SU-DHL-6 (cell line): ENCODE measurements around the gene RC3H2.

Source experiments
- H2AFZ ChIP-seq: fragments of 200-600 bp; sonication (generic); 2 replicates; pipeline ENCODE4 v1.6.1; 2014; ENCODE audit warnings: low read depth, mild to moderate bottlenecking, moderate library complexity, mixed read lengths, antibody characterized with exemption, low read length; ENCODE audit not compliant: severe bottlenecking
- H3F3A ChIP-seq: fragments of 200-600 bp; shearing (Covaris generic); 2 replicates; pipeline ENCODE4 v1.6.0; 2016; ENCODE audit warnings: antibody characterized with exemption, mild to moderate bottlenecking; ENCODE audit not compliant: insufficient read depth
- H3K27ac ChIP-seq: fragments of 200-600 bp; sonication (generic); 2 replicates; pipeline ENCODE4 v1.5.1; 2016; ENCODE audit warnings: low read depth, mild to moderate bottlenecking, low read length, moderate library complexity, mixed read lengths
- H3K27me3 ChIP-seq: fragments of 200-600 bp; sonication (generic), shearing (Covaris generic); 2 replicates; pipeline ENCODE4 v1.6.0; 2014; ENCODE audit warnings: mild to moderate bottlenecking, low read length
- H3K36me3 ChIP-seq: fragments of 200-600 bp; sonication (generic); 2 replicates; pipeline ENCODE4 v1.6.1; 2014; ENCODE audit warnings: mild to moderate bottlenecking, low read length, mixed read lengths
- H3K4me2 ChIP-seq: fragments of 300-600, 200-600 bp; shearing (Covaris generic), sonication (generic); 2 replicates; pipeline ENCODE4 v1.6.0; 2014; ENCODE audit warnings: low read length, low read depth, mild to moderate bottlenecking; ENCODE audit not compliant: poor library complexity, severe bottlenecking
- H3K4me3 ChIP-seq: fragments of 200-600 bp; sonication (generic); 2 replicates; pipeline ENCODE4 v1.5.1; 2014; ENCODE audit warnings: antibody characterized with exemption, low read length, mild to moderate bottlenecking, mixed read lengths; ENCODE audit not compliant: insufficient read depth, poor library complexity, severe bottlenecking
- H3K79me2 ChIP-seq: fragments of 200-600 bp; sonication (generic); 2 replicates; pipeline ENCODE4 v1.6.1; 2014; ENCODE audit warnings: mild to moderate bottlenecking, low read length, moderate library complexity; ENCODE audit not compliant: insufficient read depth
- H3K9ac ChIP-seq: fragments of 200-600 bp; sonication (generic); 2 replicates; pipeline ENCODE4 v1.7.0; 2014; ENCODE audit warnings: mild to moderate bottlenecking, low read length
- H3K9me2 ChIP-seq: fragments of 200-600 bp; sonication (generic); replicated peaks from 2 replicates; pipeline ENCODE4 v1.6.1; 2014; ENCODE audit warnings: low read length; ENCODE audit not compliant: insufficient read depth
- H3K9me3 ChIP-seq: fragments of 200-600 bp; sonication (generic); 2 replicates; pipeline ENCODE4 v1.6.1; 2014; ENCODE audit warnings: low read length, mixed read lengths; ENCODE audit not compliant: insufficient read depth
- H4K20me1 ChIP-seq: fragments of 200-600 bp; sonication (generic); 2 replicates; pipeline ENCODE4 v1.6.1; 2014; ENCODE audit warnings: low read depth, mild to moderate bottlenecking, antibody characterized with exemption, low read length, moderate library complexity, mixed read lengths
- EZH2phosphoT487 ChIP-seq: fragments of 200-600 bp; sonication (generic), shearing (Covaris generic); conservative IDR thresholded peaks from 2 replicates; pipeline ENCODE4 v1.6.1; 2018; ENCODE audit warnings: mild to moderate bottlenecking, antibody characterized with exemption, low read length, moderate library complexity, mixed read lengths
- TF ChIP-seq, protein P1 (sequence below): fragments of 200-600 bp; sonication (generic); IDR thresholded peaks from one replicate; pipeline ENCODE4 v1.5.1; 2017; ENCODE audit warnings: antibody characterized with exemption, mild to moderate bottlenecking, low read length, moderate library complexity; ENCODE audit not compliant: insufficient read depth, poor library complexity, severe bottlenecking

RC3H2 gene, protein sequence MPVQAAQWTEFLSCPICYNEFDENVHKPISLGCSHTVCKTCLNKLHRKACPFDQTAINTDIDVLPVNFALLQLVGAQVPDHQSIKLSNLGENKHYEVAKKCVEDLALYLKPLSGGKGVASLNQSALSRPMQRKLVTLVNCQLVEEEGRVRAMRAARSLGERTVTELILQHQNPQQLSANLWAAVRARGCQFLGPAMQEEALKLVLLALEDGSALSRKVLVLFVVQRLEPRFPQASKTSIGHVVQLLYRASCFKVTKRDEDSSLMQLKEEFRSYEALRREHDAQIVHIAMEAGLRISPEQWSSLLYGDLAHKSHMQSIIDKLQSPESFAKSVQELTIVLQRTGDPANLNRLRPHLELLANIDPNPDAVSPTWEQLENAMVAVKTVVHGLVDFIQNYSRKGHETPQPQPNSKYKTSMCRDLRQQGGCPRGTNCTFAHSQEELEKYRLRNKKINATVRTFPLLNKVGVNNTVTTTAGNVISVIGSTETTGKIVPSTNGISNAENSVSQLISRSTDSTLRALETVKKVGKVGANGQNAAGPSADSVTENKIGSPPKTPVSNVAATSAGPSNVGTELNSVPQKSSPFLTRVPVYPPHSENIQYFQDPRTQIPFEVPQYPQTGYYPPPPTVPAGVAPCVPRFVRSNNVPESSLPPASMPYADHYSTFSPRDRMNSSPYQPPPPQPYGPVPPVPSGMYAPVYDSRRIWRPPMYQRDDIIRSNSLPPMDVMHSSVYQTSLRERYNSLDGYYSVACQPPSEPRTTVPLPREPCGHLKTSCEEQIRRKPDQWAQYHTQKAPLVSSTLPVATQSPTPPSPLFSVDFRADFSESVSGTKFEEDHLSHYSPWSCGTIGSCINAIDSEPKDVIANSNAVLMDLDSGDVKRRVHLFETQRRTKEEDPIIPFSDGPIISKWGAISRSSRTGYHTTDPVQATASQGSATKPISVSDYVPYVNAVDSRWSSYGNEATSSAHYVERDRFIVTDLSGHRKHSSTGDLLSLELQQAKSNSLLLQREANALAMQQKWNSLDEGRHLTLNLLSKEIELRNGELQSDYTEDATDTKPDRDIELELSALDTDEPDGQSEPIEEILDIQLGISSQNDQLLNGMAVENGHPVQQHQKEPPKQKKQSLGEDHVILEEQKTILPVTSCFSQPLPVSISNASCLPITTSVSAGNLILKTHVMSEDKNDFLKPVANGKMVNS

DNA sequence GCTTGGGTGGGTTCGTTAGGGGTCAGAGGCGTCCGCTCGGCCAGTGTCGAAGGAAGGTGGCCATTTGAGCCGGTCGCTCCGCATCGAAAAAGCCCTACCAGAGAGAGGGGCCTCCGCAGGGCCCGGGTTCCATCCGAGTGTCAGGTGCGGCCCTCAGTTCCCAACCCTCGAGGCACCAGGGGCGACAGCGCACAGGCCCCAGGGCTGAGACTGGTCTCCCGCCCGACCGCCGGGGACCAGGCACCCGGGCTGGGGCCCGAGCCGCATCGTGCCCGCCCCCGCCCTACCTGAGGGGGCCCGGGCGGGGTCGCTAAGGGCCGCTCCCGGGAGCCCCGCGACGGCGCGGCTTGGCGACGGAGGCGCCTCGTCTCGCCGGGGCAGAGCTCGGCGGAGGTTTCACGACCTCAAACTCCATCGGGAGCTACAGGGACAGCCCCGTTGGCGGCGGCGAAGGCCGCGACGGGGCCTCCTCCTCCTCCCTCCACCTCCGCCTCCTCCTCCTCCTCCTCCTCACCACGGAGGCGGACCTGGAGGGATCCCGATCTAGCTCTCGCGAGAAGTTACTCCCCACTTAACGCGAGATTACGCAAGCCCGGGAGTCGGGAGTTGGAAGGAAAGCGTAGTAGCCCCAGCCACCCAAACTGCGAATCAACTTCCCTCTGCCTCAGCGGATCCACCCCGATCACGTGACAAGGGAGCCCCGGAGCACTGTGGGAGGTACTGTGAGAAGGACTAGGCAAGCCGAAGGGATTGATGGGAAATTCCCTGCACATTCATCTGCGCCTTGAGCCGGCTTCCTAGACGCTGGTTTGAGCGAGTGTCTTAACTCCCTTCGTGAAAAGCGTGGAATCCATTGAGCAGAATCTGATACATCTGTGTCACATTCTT is at the start of gene RC3H2:
Gene RC3H2 (minus strand): TSS at position 537 of the 888 bp plus-strand sequence. CDS start 7,850 bp downstream, outside the sequence.
- Histone ChIP-seq H3K9me3 (no peaks in the 10 kb centered on the region), H3K27ac (peak within 1 kb of the TSS; percentile 82), H3K4me2 (peak within 1 kb of the TSS; percentile 98), H3K9ac (peak within 1 kb of the TSS; percentile 93), H3K36me3 (peaks cover 5% of the 10 kb centered on the region; the same call in 1 of the 2 replicates), H4K20me1 (no peaks in the 10 kb centered on the region), H3K27me3 (no peaks in the 10 kb centered on the region), H3K4me3 (peak within 1 kb of the TSS; percentile 77), H2AFZ (peak within 1 kb of the TSS; percentile 84), H3K79me2 (peaks cover 56% of the 10 kb centered on the region), H3F3A (peaks cover 62% of the 10 kb centered on the region), H3K9me2 (no peaks in the 10 kb centered on the region)
- TF ChIP-seq, protein P1, sequence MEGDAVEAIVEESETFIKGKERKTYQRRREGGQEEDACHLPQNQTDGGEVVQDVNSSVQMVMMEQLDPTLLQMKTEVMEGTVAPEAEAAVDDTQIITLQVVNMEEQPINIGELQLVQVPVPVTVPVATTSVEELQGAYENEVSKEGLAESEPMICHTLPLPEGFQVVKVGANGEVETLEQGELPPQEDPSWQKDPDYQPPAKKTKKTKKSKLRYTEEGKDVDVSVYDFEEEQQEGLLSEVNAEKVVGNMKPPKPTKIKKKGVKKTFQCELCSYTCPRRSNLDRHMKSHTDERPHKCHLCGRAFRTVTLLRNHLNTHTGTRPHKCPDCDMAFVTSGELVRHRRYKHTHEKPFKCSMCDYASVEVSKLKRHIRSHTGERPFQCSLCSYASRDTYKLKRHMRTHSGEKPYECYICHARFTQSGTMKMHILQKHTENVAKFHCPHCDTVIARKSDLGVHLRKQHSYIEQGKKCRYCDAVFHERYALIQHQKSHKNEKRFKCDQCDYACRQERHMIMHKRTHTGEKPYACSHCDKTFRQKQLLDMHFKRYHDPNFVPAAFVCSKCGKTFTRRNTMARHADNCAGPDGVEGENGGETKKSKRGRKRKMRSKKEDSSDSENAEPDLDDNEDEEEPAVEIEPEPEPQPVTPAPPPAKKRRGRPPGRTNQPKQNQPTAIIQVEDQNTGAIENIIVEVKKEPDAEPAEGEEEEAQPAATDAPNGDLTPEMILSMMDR = no peak
- no peak for TF ChIP-seq EZH2phosphoT487

DNA sequence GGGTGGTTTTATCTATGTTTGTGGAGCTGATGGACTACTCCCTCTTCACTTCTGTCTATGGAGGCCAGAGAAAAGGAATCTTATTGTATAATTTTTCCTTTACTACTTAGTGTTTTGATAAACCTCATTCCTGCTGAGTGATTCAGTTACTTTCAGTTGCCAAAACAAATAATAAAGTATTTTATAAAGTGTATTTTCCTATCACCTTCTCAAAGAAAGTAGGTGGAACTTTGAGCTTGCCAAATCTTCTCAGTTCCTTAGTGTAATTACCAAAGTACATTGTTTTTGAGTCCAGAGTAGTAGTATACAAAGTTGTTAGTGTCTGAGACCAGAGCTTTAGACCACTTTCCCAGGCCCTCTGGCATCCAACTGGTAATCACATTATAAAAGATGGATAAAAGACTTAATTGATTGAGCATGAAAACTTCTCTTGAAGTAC is 49.1 kb upstream of the RC3H2 start:
- Histone ChIP-seq H4K20me1 (peaks cover 15% of the 10 kb centered on the region), H3K9ac (no peak overlapping the region), H3F3A (no peaks in the 10 kb centered on the region), H3K4me3 (no peak overlapping the region), H3K27ac (no peak overlapping the region), H3K79me2 (peaks cover 79% of the 10 kb centered on the region), H2AFZ (no peak overlapping the region), H3K27me3 (no peaks in the 10 kb centered on the region), H3K9me2 (no peaks in the 10 kb centered on the region), H3K4me2 (no peak overlapping the region), H3K9me3 (no peaks in the 10 kb centered on the region), H3K36me3 (peaks cover 7% of the 10 kb centered on the region)
- no peak for TF ChIP-seq EZH2phosphoT487
- TF ChIP-seq, protein P1 = no peak

DNA sequence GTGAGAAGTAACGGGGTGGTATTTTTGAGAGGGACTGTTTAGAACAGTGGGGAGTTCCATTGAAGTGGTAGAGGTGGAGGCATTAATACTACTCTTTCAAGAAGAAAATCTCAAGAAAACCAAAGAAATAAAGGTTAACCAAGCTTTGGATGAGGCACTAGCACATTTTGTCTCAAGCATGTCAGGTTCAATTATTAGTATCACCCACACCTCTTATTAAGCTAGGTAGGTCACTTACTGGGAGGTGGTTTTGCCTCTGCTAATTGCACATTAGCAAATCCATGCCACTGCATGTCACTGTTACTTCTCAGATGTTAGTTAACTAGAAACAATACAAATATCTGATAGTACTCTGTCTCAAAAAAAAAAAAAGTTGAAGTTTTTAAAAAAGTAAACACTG is 45.9 kb upstream of the RC3H2 start:
- peaks cover 97% of the 10 kb centered on the region for H3K79me2 ChIP-seq
- H3K36me3 ChIP-seq = 0 out of 2 replicates have a peak, but pooled peaks cover 3% of the 10 kb centered on the region
- H3K27ac ChIP-seq = no peak overlapping the region
- no peak overlapping the region for H3K9ac ChIP-seq
- H2AFZ ChIP-seq = no peak overlapping the region
- no peaks in the 10 kb centered on the region for H3F3A ChIP-seq
- H3K4me2 ChIP-seq = no peak overlapping the region
- no peaks in the 10 kb centered on the region for H3K9me2 ChIP-seq
- H3K9me3 ChIP-seq = no peaks in the 10 kb centered on the region
- peaks cover 20% of the 10 kb centered on the region for H4K20me1 ChIP-seq
- H3K4me3 ChIP-seq = no peak overlapping the region
- no peak for TF ChIP-seq EZH2phosphoT487
- no peaks in the 10 kb centered on the region for H3K27me3 ChIP-seq
